T-helper 1 cell treated with Interleukin-12 subunit alpha and Interleukin-12 subunit beta and Interleukin-4 antibody, amounts not matched to agents 30 ng/mL and 1 ng/mL, for 36 hours (primary cell): ENCODE measurements around the gene SPPL3. TPM values are rescaled to one million over a fixed set of nuclear protein-coding genes. Genes with fewer than 3 reads are reported as not detected.

Experiments used
- intact Hi-C: fragments of 100-400 bp; cut with micrococcal nuclease; formaldehyde crosslinking; loops from one replicate; pipeline ENCODE4 v1.15.1; 2024
- total RNA-seq: library from RNA; stranded (reverse); gene quantifications from 2 replicates; pipeline ENCODE4 v1.2.3, GENCODE V29; 2022

Gene SPPL3
- total RNA-seq, 1 donor from 2014 or later, result 32.7 TPM

DNA sequence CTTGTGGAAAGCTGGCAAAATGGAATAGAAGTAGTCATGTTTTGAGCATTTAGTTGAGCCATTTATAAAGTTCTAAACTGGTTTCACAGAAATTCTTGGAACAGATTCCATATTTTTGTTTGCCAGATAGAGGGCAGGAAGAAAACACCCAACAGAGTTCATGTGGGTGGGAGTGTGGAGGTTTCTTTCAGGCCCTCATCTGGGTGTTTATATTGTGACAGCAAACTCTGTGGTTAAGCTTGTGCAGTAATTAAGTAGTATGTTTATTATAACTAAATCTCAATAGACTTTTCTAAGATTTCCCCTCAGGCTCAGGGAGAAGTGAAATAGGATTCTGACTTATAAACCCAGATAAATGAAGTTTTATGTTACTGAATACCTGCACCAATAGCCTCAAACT, 57.4 kb downstream of the SPPL3 start:
- intact Hi-C loops, result no loop called here

DNA sequence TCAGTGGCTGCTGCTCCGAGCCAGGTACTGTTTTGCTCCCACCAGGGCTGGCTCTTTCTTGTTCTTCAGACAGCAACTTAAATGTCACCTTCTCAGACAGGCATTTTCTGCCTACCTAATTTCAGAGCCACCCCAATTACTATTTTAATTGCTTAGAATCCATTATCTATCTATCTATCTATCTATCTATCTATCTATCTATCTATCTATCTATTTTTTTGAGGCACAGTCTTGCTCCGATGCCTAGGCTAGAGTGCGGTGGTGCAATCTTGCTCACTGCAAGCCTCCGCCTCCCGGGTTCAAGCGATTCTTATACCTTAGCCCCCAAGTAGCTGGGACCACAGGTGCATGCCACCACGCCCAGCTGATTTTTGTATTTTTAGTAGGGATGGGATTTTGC, 58.5 kb downstream of the SPPL3 start:
- intact Hi-C loops, result no loop called here

DNA sequence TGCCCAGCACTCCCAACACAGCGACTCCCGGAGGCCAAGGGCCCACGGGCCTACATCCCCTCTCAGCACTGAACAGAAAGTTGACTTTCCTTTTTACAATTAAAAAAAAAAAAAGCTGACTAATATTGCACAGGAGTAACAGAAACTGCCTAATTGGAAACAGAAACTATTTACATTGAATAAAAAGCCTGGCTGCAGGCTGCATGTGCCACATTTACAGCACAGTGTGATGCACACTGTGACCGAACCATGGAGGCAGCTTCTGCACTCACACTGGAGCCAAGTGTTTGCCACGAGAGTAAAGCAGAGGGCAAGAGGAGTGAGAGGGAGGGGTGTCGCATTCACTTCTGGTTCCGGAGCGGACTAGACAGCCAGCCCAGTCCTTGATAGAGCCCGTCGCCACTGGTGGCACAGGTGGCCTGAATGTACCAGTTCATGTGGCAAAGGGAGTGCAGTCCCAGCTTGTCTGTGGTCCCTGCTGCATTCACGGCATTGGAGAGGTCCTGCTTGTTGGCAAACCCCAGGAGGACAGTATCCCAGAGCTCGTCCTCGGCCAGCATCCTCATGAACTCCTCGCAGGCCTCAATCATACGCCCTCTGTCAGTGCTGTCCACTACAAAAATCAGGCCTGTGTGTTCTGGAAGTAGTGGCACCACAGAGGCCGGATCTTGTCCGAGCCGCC, 59.2 kb downstream of the SPPL3 start:
- intact Hi-C loops, result no loop called here

DNA sequence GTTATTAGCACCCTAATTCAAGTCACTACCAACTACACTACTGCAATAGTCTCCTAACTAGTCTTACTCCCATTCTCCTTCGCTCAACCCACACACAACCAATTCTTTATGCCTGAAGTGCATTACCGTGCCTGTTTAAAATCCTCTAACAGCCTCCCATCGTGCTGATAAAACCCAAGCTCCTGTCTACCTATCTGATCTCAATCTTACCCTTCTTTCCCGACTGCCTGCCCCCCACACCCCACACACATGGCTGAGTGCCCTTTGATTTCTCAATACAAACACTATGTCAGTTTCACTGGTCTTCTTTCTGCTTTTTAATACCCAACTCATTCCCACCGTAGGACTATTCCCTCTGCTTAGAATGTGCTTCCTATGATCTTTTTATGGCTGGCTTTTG, 59.9 kb downstream of the SPPL3 start:
- intact Hi-C loops, result no loop called here

DNA sequence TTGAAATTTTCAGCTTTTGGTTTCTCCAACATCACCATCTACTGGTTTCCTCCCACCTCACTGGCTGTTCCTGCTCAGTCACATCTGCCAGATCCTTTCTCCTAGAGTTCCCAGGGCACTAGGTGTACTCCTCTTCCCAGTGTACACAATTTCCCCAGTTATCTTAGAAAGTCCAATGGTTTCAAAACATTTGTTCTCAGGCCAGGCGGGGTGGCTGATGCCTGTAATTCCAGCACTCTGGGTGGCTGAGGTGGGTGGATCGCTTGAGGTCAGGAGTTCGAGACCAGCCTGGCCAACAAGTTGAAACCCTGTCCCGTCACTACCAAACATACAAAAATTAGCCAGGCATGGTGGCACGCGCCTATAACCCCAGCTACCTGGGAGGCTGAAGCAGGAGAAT, 60.7 kb downstream of the SPPL3 start:
- intact Hi-C loops, result no loop called here

DNA sequence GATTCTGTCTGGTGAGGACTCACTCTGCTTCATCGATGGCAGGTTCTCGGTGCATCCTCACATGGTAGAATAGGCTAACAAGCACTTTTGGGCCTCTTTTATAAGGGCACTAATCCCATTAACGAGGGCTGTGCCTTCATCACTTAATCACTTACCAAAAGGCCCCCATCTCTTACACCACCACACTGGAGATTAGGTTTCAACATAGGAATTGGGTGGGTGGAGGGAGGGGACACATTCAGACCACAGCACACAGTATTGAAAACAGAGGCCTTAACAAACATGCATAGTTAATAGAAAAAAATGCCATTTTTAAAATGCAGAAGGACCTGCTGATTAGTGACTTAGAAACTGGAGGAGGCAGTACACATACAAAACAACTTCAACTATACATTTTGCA, 61.6 kb downstream of the SPPL3 start:
- intact Hi-C loops, result no loop called here

DNA sequence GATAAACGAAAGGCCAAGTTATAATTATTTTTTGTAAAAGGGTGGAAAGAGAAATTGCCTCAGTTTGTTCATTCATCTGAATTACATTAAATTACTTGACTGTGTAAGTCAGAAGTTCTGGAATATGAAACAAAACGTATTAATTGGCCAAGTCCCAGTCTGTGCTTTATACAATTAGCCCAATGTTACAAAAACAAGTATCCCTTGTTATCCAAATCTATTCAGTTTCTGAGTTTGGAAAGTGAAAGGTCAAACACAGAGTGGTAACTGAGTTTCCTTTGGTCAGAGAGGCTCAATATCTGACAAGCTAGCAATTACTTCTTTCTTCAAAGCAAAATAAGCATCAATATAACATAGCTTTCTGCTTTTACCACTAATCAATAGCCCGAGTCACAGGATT, 62.6 kb downstream of the SPPL3 start:
- intact Hi-C loops, result no loop called here

DNA sequence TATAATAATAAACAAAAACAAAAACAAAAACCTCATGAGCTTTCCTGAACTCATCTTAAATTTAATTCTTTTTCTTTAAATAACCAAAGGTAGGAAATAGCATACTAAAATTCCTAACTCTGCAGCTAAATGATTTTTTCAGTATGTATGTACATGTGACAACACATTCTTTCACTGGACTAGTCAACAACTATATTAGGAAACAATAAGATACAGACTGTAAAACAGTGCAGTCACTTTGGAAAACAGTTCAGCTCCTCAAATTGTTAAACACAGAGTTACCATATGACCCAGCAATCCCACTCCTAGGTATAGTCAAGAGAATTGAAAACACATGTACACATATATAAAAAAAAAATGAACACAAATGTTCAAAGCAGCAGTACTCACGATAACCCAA, 64.7 kb downstream of the SPPL3 start:
- intact Hi-C loops, result no loop called here

DNA sequence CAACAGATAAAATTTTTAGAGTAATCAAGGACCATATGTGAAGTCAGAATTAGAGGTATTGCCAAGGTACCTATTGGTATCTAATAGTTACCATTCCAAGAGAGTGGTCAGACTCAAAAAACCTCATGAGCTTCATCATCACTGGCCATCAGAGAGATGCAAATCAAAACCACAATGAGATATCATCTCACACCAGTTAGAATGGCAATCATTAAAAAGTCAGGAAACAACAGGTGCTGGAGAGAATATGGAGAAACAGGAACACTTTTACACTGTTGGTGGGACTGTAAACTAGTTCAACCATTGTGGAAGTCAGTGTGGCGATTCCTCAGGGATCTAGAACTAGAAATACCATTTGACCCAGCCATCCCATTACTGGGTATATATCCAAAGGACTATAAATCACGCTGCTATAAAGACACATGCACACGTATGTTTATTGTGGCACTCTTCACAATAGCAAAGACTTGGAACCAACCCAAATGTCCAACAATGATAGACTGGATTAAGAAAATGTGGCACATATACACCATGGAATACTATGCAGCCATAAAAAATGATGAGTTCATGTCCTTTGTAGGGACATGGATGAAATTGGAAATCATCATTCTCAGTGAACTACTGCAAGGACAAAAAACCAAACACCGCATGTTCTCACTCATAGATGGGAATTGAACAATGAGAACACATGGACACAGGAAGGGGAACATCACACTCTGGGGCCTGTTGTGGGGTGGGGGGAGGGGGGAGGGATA, 65.4 kb downstream of the SPPL3 start:
- intact Hi-C loops, result loop anchor here (1.0 kb wide), 1 partner anchor 17 kb away; no protein-coding TSS in a partner anchor

DNA sequence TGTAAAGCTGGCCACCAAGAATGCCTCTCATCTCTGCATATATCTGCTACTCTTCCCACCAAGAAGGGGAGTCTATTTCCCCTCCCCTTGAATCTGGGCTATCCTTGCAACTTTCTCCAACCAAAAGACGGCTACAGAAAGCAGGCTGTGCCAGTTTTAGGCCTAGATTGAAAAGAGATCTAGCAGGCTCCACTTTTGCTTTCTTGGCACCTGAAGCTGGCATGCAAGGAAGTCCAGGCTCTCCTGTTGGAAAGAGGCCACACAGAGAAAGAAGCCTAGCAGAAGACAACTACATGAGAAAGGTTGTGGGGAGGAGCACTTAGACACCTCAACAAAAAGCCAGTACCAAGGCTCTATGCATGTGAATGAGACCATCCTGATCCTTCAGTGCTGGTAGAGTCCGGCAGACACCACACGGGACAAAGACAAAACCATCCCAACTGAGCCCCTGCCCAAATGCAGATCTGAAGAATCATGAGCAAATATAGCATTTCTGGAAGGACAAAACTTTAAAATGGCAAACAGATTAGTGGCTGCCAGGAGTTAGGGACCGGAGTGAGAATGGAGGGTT, 68.0 kb downstream of the SPPL3 start:
- intact Hi-C loops, result no loop called here

DNA sequence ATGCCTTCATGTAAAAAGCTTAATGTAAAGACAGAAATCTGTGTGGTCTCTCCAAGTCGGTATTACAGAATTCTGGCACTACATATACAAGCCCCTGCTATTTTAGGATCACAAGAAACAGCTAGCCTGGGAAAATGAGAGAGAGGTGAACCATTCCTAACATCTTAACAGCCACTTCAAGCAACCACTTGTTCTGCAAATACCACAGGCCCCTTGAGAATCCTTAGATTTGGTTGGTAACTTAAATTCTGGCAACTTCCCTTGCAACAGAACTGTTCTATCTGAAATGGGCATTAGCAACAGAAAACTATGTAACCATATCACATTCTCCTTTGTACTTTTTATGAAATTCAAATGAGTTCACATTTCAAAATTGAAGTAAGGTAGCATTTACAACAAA, 68.5 kb downstream of the SPPL3 start:
- intact Hi-C loops, result no loop called here

DNA sequence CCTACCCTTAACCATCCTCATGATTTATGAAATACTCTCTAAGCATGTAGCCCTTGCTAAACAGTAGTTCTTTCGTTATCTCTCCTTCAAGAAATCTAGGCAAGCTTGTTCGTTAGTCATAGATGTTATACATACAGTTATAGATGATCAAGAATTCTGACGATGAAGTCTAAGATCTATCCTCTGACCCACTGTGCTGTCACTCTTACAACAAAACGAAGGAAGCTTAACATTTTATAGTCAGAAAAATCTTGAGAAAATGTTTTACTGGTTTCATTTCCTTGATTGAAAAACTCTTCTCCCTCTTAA, 68.9 kb downstream of the SPPL3 start:
- intact Hi-C loops, result no loop called here

DNA sequence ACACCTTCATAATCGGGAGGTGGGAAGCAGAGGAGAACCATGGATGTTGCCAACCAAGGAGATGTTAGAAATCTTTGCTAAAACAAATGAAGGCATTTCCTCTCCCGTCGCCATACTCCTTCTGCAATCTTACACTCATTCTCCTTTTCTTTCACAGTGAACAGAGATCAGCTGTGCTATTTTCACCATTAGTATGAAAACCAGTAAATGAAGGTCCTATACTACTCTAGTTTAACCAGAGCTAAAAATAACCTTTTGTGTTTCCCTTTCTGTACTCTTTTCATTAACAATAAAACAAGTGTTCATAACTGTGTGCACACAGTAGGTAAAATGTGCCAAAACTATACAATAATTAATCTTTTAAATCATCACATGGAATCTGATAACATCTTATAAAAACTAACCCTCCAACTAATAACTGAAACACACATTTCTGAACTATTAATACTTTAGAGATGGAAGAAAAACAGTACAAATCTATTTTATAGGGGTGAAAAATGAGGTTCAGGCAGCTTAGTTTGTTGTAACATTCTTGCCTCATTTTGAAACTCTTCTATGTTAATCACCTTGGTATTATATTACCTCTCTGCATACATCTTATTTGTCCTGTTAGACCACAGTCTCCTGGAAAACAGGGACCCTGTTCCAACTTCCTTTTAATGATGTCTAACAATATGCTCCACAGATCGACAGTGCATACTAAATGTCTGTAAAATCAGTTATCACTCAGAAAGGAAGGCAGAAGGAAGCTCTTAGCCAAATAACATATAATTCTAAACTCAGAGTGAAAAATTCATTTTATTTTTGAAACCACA, 69.5 kb downstream of the SPPL3 start:
- intact Hi-C loops, result no loop called here

DNA sequence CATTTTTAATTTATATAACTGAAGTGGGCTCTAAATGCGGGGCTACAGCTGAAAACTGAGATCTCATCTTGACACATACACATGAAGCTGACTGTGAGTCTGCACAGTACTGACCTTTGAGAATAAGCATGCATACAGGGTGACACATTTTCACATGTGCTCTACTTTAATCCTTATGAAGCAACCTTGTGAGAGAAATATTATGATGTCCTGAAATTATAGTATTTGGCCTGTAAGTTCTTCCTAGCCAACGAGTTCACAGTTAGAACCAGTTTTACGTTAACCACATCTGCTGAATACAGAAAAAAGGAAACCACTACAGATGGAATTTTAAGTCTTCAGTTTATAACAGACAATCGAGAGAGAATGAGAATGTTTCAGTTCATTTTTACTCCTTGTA, 70.3 kb downstream of the SPPL3 start:
- intact Hi-C loops, result no loop called here

DNA sequence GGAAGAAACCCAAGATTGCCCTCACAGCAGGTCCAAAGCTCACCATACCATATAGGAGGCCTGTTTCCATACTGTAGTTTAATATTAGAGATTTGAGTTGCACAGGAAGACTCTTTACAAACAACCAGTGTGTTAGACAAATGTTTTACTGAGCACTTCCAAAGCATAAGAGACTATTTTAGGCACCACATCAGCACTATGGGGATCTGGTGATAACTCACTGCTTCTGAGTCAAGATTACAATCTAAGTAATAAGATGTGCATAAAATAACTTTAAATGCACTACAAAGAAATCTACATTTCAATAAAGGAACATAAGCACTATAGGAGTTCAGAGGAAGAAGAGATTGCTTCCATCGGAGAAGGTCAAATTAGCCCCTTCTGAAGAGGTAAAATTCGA, 71.4 kb downstream of the SPPL3 start:
- intact Hi-C loops, result no loop called here

DNA sequence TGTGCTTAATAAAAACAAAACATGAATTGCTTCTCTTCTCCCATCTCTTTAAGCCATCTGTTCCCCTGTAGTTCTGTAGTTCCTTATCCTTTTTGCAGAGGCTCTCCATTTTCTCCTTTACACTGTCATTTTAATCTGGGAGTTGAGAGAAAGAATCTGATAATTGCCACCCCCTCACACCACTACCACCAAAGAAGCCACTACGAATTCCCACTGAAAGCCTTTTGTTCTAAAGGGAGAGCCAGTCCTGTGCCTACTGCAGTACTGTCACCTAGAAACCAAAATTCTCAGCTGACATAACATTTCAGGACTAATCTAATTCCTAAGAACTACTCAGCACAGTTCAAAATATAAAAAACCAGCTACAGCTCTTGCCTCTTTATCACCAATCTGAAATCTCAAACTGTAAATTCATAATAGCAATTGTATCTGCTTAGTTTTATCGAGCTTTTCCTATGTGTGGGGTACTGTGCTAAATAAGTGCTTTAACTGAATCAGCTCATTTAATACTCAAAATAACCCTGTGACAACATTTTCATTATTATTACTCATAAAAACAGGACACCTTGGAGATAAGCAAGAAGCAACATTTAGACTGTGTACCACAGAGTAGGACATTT, 72.4 kb downstream of the SPPL3 start:
- intact Hi-C loops, result no loop called here

DNA sequence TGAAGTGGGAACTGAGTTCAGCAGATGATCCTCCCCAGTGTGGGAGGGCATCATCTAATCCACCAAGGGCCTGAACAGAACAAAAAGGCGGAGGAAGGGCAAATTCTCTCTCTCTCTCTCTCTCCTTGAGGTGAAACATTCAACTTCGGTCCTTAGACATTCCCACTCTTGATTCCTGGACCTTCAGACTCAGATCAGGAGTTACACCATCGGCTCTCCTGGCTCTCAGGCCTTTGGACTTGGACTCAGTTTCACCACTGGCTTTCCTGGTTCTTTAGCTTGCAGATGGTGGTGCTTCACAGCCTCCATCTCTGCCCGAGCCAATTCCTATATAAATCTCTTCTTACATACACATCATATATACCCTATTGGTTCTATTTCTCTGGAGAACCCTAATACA, 73.2 kb downstream of the SPPL3 start:
- intact Hi-C loops, result no loop called here

DNA sequence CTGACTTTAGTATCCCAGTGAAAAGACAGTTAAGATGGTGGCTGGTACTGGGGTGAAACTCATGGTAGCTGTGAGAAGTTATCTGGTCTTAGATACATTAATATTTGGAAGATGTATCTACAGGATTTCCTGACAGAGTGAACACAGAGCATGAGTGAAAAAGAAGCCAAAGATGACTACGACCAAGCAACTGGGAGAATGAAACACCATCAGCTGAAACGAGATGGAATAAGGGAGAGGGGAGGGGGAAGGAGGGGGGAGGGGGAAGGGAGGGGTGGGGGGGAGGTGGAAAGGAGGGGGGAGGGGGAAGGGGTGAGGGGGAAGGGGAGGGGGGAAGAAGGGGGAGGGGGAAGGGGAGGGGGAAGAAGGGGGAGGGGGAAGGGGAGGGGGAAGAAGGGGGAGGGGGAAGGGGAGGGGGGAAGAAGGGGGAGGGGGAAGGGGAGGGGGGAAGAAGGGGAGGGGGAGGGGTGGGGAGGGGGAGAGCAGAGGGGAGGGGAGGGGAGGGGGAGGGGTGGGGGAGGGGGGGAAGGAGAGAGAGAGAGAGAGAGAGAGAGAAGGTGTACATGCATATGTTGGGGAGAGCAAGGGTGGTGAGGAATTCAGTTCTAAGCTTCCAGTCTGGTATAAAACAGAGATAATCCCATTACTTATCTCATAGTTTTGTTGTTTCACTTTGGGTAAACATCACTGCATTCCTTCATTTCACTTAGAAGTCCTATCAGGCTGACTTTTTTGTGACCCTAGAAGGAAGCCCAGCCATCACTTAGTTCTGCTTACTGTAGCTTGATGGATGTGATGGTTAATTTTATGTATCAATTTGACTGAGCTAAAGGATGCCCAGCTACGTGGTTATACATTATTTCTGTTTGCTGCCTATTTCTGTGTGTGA, 73.9 kb downstream of the SPPL3 start:
- intact Hi-C loops, result no loop called here

DNA sequence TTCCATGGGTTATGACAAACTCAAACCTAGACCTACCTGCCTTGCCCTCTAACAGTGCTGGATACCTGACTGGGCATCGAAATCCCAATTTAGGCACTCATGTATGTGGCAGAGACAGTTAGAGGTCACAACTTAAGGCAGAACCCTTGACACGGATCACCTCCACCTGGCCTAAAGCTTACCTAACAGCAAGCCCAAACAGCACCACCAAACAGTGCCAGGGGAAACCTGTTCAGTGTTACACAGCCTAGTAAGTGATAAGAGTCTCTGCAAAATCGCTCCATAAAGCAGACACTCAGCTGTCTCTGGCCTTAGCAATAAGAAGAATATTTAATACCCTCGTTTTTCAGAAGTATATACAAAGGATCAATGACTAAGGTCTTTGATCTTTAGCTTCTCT, 77.8 kb downstream of the SPPL3 start:
- intact Hi-C loops, result no loop called here

DNA sequence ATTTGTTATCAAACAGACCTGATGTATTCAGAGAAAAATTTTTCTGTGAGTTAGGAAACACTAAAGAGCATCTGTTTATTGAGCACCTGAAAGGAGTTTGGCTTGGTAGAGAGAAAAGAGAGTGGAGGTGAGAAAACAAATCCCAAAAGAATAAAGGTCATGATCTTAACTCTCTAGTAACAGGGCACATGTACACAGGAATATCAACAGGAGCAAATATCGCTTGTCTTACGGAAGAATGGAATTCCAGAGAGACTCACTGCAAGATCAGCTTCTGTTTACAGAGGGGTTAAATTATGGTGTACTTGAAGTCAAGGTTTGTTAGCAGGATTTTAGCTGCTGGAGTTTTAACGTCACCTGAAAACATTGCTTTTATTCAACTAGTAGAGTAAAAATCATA, 78.8 kb downstream of the SPPL3 start:
- intact Hi-C loops, result no loop called here
